IPS-18c (cell line): Measurements from ENCODE around the gene KIAA0232.
"Not testable (repeated sequence)": the region's sequence is repeated elsewhere in the genome, so short reads cannot be mapped to it uniquely, and the experiment has no call there.

ENCODE experiments used
- H3K4me3 ChIP-seq: 2 replicates; pipeline ENCODE4 v1.7.0; 2013; ENCODE audit warnings: low read depth, mild to moderate bottlenecking, low read length, moderate library complexity; ENCODE audit not compliant: insufficient read depth
- H3K9me3 ChIP-seq: one replicate; pipeline ENCODE4 v1.6.1; 2013; ENCODE audit warnings: mild to moderate bottlenecking, low read length, moderate library complexity; ENCODE audit not compliant: control insufficient read depth, insufficient read depth

The KIAA0232 gene

GRCh38 chr4:6894086-6894478 lies 111.6 kb downstream of the KIAA0232 start:
- Histone ChIP-seq H3K9me3 (no peaks in the 10 kb centered on the region), H3K4me3 (no peak overlapping the region)

DNA sequence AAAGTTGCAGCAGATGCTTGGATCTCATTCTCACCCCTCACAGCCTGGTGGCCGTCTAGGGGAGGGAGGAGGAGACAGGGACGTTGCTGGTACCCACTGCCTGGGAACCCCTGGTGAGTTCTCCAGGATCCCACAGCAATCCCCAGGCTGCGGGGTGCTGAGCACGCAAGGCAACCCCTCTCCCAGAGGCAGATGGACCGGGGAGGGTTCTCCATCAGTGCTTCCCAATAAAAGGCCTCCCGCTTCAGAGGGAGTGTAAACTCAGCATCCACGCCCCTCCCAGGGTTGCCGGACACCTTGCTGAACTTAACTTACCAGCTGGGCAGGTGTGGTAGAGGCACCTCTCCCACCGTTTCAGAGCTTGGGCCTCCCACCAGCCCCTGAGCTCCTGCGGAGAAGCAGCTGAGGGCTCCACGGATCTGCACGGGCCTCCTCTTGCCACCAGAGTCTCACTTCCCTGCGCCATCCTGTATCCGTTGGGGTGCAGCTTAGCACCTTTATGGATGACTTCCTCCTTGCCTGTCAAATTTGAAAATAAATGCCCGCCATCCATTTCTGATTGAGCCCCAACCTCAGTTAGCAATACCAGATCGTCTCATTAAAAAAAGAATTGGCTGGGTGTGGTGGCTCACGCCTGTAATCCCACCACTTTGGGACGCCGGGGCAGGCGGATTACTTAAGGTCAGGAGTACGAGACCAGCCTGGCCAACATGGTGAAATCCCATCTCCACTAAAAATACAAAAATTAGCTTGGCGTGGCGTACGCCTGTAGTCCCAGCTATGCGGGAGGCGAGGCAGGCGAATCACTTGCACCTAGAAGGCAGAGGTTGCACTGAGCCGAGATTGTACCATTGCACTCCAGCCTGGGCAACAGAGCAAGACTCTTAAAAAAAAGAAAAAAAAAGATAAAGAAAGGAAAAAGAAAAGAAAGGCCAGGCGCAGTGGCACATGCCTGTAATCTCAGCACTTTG lies 112.3 kb downstream of the KIAA0232 start:
- Histone ChIP-seq H3K4me3 (no peak overlapping the region), H3K9me3 (no peaks in the 10 kb centered on the region)

DNA sequence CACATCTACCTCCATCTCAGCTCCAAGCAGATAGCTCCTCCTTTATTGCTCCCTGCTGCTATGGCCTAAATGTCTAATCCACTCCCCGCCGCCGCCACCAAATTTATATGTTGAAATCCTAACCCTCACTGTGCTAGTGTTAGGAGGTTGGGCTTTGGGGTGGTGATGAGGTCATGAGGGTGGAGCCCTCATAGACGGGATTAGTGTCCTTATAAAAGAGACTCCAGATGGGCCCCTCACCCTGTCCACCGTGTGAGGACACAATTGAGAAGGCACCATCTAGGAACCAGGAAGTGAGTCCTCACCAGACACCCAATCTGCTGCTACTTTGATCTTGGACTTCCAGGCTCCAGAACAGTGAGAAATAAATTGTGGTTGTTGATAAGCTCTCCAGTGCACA lies 113.5 kb downstream of the KIAA0232 start:
- Histone ChIP-seq H3K4me3 (no peak overlapping the region), H3K9me3 (no peaks in the 10 kb centered on the region)

GRCh38 chr4:6898763-6899162 lies 116.2 kb downstream of the KIAA0232 start:
- no peaks in the 10 kb centered on the region for H3K9me3 ChIP-seq
- H3K4me3 ChIP-seq, result no peak overlapping the region

DNA sequence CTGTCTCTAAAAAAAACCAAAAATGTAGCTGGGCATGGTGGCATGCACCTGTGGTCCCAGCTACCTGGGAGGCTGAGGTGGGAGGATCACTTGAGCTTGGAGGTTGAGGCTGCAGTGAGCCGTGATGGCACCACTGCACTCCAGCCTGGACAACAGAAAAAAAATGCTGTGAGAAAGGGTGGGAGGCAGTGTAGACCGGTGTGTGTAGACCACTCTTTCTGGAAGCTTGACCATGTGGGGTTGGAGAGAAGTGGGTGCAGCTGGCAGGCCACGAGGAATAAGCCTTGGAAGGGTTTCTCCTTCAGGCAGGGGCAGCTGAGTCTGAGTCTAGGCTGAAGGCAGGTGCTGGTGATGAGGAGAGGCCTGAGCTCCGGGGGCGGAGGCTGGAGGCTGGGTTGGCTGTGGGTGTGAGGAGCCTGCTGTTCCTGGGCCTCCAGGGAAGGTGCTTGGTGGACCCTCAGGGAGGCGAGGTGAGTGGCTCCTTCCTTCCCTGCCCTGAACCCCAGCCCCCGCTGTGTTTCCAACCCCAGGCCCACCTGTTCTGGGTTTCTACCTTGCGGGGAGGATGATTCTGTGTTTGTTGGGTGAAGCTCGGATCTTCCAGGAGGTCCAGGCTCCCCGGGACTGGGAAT lies 117.8 kb downstream of the KIAA0232 start:
- no peak overlapping the region for H3K4me3 ChIP-seq
- H3K9me3 ChIP-seq, result no peaks in the 10 kb centered on the region

DNA sequence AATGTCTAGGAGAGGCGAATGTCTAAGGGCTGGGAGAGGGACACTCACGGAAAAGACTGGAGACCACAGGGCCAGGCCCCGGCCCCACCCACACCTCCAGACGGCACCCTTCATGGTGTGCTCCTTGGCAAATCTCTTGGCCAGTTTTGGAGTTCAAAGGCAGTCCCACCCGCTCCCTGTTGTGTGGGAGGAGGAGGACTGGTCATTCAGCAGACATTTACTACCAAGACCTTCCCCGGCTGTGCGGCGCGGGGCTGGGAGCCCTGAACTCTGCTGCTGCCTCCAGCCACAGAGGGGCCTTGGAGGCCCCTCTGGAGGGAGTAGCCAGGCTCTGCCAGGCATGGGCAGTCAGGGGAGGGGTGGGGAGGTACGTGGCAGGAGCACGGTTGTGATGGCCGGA lies 118.4 kb downstream of the KIAA0232 start:
- Histone ChIP-seq H3K4me3 (no peak overlapping the region), H3K9me3 (no peaks in the 10 kb centered on the region)

GRCh38 chr4:6901669-6902317 lies 119.3 kb downstream of the KIAA0232 start:
- Histone ChIP-seq H3K4me3 (no peak overlapping the region), H3K9me3 (no peaks in the 10 kb centered on the region)

GRCh38 chr4:6902318-6903042 lies 120.0 kb downstream of the KIAA0232 start:
- H3K4me3 ChIP-seq, result no peak overlapping the region
- no peaks in the 10 kb centered on the region for H3K9me3 ChIP-seq

DNA sequence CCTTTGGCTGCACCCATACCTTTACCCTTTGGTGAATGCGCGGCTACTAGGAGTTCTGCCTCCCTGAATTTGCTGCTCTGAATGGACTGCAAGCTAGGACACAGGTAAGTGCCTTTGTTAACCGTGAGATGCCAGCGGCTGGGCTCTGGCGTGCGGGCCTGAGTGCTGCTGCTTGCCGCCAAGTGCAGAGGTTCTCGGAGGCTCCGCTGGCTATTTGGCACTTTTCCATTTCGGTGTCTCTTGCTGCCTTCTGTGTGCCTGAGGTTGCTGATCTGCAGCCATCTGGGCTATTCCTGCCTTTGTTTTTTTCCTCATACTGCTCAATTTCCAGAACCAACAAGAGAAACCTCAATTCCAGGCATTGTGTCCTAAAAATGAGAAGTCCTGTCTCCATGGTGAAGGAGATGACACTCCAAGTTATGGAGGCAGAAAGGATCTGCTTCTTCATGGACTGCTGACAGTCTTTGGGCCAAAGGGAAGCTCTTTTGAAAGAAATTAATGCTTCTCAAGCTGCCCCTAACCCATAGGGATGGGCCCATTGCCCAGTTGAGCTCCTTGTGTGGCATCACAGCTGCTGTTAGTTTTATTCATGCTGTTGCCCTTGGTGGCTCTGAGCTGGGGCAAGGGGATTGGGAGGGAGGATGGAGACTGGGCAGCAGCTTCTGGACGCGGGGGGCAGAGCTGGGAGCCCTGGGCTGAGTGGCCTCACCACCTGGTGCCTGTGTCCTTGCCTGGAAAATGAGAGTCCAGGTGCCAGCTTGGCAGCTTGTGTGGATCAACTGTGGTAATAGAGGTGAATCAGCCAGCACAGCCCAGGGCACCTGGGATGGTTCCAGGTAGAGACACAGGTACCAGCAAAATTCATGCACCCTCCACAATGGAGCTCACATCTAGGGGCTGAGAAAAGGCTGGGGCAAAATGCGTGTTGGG lies 123.3 kb downstream of the KIAA0232 start:
- Histone ChIP-seq H3K4me3 (no peak overlapping the region), H3K9me3 (no peaks in the 10 kb centered on the region)

DNA sequence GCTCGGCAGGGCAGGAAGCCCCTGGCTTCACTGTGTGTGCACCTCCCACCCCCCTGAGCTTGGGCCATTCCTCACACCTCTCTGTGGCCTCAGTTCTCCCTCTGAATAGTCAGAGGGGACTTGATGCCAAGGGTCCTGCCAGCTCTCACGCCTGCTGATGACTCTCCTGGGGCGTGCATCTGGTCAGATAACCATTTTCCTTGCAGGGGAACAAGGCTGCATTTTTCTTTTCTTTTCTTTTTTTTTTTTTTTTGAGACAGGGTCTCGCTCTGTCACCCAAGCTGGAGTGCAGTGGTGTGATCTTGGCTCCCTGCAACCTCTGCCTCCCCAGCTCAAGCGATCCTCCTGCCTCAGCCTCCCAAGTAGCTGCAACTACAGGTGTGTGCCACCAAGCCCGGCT lies 124.0 kb downstream of the KIAA0232 start:
- not testable (repeated sequence) for H3K9me3 ChIP-seq, H3K4me3 ChIP-seq

- Histone ChIP-seq H3K9me3 (no peaks in the 10 kb centered on the region), H3K4me3 (no peak overlapping the region)
Observed at GRCh38 chr4:6907658-6908191, 125.2 kb downstream of the KIAA0232 start.

GRCh38 chr4:6908432-6909112 lies 126.0 kb downstream of the KIAA0232 start:
- H3K9me3 ChIP-seq, result no peaks in the 10 kb centered on the region
- H3K4me3 ChIP-seq, result peak overlapping the region; percentile 92

DNA sequence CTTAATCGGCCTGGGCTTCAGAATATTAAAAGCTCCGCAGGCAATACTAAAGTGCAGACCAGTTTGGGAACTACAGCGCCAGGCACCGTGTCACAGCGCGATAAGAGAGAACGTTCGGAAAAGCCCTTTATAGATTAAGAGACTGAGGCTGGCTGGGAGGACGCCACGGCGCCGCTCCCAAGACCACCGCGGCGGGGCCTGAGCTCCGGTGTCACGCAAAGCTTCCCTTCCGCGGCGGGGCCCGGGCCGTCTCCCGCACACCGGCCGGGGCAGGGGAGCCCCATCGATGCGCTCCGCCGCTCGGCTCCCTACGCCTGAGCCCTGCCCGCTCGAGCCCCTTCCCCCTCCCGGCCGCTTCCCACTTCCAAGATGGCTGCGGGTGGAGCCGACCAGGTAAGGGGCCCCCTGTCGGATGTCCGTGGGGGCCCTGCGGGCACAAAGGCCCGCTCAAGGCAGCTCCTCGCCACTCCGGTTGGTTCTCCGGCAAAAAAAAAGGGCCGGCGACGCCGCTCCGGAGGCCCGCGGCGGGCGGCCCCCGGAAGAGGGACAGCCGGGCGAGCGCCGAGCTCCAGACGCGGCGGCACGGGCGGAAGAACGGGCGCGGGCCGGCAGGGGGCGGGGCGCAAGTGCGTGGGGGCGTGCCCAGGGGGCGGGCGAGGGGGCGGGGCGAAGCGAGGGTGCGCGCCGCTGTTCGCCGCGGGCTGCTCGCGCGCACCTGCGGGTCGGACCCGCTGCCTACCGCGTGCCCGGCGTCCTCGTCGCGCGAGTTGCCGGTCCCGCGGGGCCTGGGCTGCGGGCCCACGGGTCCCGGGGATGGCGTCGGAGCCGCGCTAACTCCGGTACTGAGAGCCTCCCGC lies 126.8 kb downstream of the KIAA0232 start, which contains the start of gene TBC1D14:
TSS of gene TBC1D14 (plus strand) at position 714 of the 857 bp plus-strand sequence. CDS start 13,564 bp downstream, outside the sequence.
- H3K4me3 ChIP-seq, result peak within 1 kb of the TSS; percentile 92

GRCh38 chr4:6909970-6910339 lies 127.4 kb downstream of the KIAA0232 start:
- no peaks in the 10 kb centered on the region for H3K9me3 ChIP-seq
- H3K4me3 ChIP-seq, result peak overlapping the region; percentile 92

More for the DNA sequence above, 126.8 kb downstream of the KIAA0232 start, which contains the start of gene TBC1D14:
- H3K9me3 ChIP-seq, result no peaks in the 10 kb centered on the region
